Measurements from ENCODE around the gene ZPBP2.
"Not testable (repeated sequence)": the region's sequence is repeated elsewhere in the genome, so short reads cannot be mapped to it uniquely, and the experiment has no call there.

GRCh38 chr17:39902027-39902426 is 34.0 kb downstream of the ZPBP2 start:
- not testable (repeated sequence) for TF ChIP-seq EP300, CTCF, POLR2A, POLR2AphosphoS5 (IDR thresholded peaks at IDR 0.05)

Data from suprapubic skin (tissue), 4 donors.